HG03095 (cell line): ENCODE data around the gene SVIP.

Source experiments
- ATAC-seq: cut with Tn5 transposase; IDR thresholded peaks from one replicate; pipeline ENCODE4 v1.9.1; 2021; ENCODE audit warnings: moderate library complexity; ENCODE audit not compliant: unreplicated experiment

SVIP gene

GRCh38 chr11:22795914-22796313 lies 33.7 kb downstream of the SVIP start:
- ATAC-seq: no peak

DNA sequence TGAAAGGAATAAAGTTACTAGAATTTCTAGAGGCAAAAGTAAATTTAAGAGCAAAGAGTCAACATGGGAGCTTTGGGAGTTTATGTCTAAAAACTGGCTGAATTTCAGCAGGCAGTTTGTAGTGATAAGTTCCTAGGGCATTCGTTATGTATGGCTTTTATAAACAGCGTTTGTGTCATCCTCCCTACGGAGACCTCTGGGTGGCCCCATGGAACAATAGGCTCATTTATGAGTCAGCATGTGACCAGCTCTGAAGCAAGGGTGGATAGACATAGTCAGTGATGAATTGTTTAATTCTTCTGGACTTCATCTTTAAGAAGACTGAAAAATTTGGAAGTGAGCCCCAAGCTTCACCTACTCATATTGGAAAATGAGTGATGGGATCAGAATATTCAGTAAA lies 37.1 kb downstream of the SVIP start:
- ATAC-seq: peak; percentile 52

- no peak for ATAC-seq
Observed at GRCh38 chr11:22787551-22788162, 41.9 kb downstream of the SVIP start.

- ATAC-seq: no peak
Observed at GRCh38 chr11:22787055-22787454, 42.5 kb downstream of the SVIP start.

- ATAC-seq: peak; percentile 96
Observed at GRCh38 chr11:22786475-22786874, 43.1 kb downstream of the SVIP start.

DNA sequence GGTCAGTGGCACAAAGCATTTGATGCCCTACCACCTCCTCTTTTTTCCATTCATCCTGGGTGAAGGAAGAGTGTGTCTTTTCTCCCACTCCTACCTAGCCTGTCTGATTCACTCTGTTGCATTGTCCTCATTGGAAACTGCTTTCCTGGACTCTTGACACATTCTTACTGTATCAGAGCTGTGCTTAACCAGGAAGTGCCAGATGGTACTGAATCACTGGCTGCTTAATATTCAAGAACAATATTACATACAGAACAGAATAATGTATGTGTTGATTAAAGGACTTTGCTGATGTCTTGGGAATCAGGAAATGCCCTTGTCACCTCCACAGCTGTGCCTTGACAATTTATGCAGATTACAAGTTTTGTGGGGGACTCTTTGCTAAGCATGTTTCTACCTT lies 44.4 kb downstream of the SVIP start:
- no peak for ATAC-seq

DNA sequence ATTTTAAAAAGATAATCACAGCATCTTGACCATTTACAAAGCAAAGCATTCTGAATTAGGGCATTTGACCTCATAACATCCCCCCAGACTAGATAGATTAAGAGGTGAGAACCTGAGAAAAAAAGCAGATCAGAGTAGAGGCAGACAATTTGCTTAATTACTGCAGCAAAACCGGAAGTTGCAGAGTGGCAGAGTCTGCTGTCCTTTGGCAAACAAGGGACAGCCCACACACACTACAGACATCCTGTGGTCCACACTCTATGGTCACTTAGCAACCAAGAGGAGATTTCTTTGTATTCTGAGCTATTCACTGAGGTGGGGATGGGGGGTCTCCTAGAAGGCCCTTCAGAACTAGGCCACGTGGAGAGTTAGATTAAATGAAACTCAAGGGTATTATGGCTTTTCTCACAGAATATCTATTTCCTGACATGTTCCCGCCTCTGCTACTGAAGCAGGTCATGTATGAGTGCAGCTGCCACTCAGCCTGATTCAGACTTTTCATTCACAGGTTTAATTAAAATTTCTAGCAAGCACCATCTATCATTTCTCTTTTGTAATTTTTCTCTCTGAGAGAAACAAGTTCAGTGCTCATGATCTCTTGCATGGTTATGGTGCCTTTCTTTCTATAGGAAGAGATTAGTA lies 48.5 kb downstream of the SVIP start:
- peak; percentile 86 for ATAC-seq

GRCh38 chr11:22779850-22780249 lies 49.8 kb downstream of the SVIP start:
- no peak for ATAC-seq

DNA sequence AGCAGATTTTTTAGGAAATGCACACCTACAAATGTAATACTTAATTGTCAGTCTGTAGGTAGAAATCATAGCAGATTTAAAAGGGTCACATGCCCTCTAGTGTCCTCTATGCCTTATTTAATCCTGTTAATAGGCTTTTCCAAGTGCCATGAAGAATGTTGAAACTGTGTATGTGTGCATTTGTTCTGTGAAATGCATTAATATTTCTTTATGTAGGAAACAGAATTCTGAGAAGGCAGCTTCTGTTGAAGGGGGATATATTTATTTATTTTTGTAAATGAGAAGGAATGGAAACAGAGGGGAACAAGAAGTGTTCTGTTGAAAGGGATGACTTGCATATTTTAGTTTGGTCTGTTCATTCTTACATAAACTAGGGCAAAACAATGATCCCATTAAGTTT lies 51.0 kb downstream of the SVIP start:
- ATAC-seq: no peak

- peak; percentile 5 for ATAC-seq
Observed at GRCh38 chr11:22775248-22775647, 54.4 kb downstream of the SVIP start.

DNA sequence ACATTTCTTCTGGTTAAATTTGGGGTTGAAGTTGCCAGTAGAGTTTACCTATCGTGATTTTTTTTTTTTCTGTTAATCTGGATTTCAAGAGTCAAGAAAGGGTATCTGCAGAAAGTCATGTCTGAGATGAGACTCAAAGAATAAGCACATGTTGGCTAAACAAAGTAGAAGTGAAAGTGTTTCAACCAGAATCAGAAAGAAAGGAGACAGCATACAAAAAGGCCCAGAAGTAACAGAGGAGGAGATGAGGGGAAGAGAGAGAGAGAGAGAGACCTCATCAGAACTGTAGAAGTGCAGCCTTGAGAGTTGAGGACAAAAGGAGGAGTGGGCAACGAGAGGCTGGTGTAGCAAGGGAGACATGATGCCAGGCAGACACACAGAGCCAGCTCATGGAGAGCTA lies 54.9 kb downstream of the SVIP start:
- ATAC-seq: peak; percentile 77

- ATAC-seq: no peak
Observed at GRCh38 chr11:22769081-22769480, 60.5 kb downstream of the SVIP start.
